ENCODE measurements around the gene PRRG2. TPM values are rescaled to one million over a fixed set of nuclear protein-coding genes. Genes with fewer than 3 reads are reported as not detected.

The PRRG2 gene
- total and polyA plus RNA-seq, 10 of the 15 experiments (the other 5 are each of a cell fraction or from before 2014, with no cell fraction given), result 0.09 to 2.1 (median 0.86) TPM

GRCh38 chr19:49556412-49557398, 24.4 kb upstream of the PRRG2 start:
- no peaks in the 10 kb centered on the region for H3K79me2 ChIP-seq (ENCODE audit: control insufficient read depth, insufficient read depth, low read length)
- ChIA-PET POLR2A (no interaction called here), SMC1A (ENCODE audit: uncharacterized antibody, unreplicated experiment) (no interaction called here), RAD21 (ENCODE audit: unreplicated experiment) (no interaction called here), CTCF (interaction anchor here (1.0 to 3.0 kb wide), 3 partner anchors 10 to 14 kb away, joined by 3 to 10 read pairs (median 5); no protein-coding TSS in a partner anchor)
- in situ Hi-C loops (cut with MboI), result no loop called here
- DNase-seq (ENCODE audit: low read depth, low spot score) (no peak), ATAC-seq (no peak), FAIRE-seq (no peak)
- no peak overlapping the region for H3K4me3 ChIP-seq
- no peak overlapping the region for H3K4me2 ChIP-seq (ENCODE audit: control insufficient read depth, insufficient read depth)
- TF ChIP-seq POLR2A (IDR thresholded peaks at IDR 0.05; ENCODE audit: low read depth, low read length) (peak; percentile 12; the same call in 1 of the 2 replicates), ETV6 (conservative IDR thresholded peaks at IDR 0.05 in 1 of 2, IDR thresholded peaks at IDR 0.05 in 1 of 2; ENCODE audit: borderline replicate concordance in 1 of 2, low read depth in 1 of 2) (no peak)
- no peaks in the 10 kb centered on the region for H3K27me3 ChIP-seq (replicated peaks in 1 of 2; ENCODE audit: control insufficient read depth in 2 of 2, insufficient read depth in 2 of 2, low read length in 1 of 2)
- H3K27ac ChIP-seq (ENCODE audit: control insufficient read depth, insufficient read depth), result no peak overlapping the region
- H3K9ac ChIP-seq (ENCODE audit: control insufficient read depth, insufficient read depth, low read length), result no peak overlapping the region
- H3K4me1 ChIP-seq (ENCODE audit: control insufficient read depth, insufficient read depth, low read length), result no peaks in the 10 kb centered on the region
- no TSS peak for BruUV-seq (replicated peaks)
- no peaks in the 10 kb centered on the region for H3K9me3 ChIP-seq (replicated peaks; ENCODE audit: control insufficient read depth, insufficient read depth, low read length)
- over 99% methylated on average over 50 of the region's 66 CpGs for WGBS (ENCODE audit: insufficient coverage, insufficient replicate concordance, low lambda C conversion rate, missing lambda C conversion rate)
- no peaks in the 10 kb centered on the region for H4K20me1 ChIP-seq (ENCODE audit: control insufficient read depth, insufficient read depth)
- peaks cover 12 to 26% of the 10 kb centered on the region in 2 experiments for H3K36me3 ChIP-seq (ENCODE audit: control insufficient read depth in 2 of 2, insufficient read depth in 2 of 2, low read length in 1 of 2)
- intact Hi-C loops (cut with micrococcal nuclease; ENCODE audit: unreplicated experiment), result no loop called here
- H2AFZ ChIP-seq (ENCODE audit: control insufficient read depth, low read depth, low read length), result no peak overlapping the region

- DNase-seq (ENCODE audit: low read depth, low spot score) (no peak), FAIRE-seq (no peak), ATAC-seq (no peak)
- ChIA-PET RAD21 (ENCODE audit: unreplicated experiment) (no interaction called here), POLR2A (interaction anchor here (0.7 kb wide), 1 partner anchor 27 kb away, joined by 6 read pairs; no protein-coding TSS in a partner anchor), CTCF (interaction anchor here (0.6 to 3.0 kb wide), 5 partner anchors 11 to 77 kb away, joined by 3 to 10 read pairs (median 3); no protein-coding TSS in a partner anchor), SMC1A (ENCODE audit: uncharacterized antibody, unreplicated experiment) (interaction anchor here (0.9 kb wide), 1 partner anchor 11 kb away, joined by 3 read pairs; no protein-coding TSS in a partner anchor)
- no peak for TF ChIP-seq NR2C1 (IDR thresholded peaks at IDR 0.05)
- no peak for TF ChIP-seq BCL3 (IDR thresholded peaks at IDR 0.05; ENCODE audit: borderline replicate concordance, insufficient read depth, low read depth, low read length, poor library complexity, severe bottlenecking)
- TF ChIP-seq ESRRA (IDR thresholded peaks at IDR 0.05; ENCODE audit: low read length), result no peak
- TF ChIP-seq GABPA (IDR thresholded peaks at IDR 0.05; ENCODE audit: low read depth), result no peak
- no peak for TF ChIP-seq USF2 (IDR thresholded peaks at IDR 0.05; ENCODE audit: borderline replicate concordance, low read depth, low read length)
- no peak for TF ChIP-seq PML (IDR thresholded peaks at IDR 0.05; ENCODE audit: low read length)
- Histone ChIP-seq H3K9me3 (replicated peaks; ENCODE audit: control insufficient read depth, insufficient read depth, low read length) (no peaks in the 10 kb centered on the region), H3K9ac (ENCODE audit: control insufficient read depth, insufficient read depth, low read length) (no peak overlapping the region), H3K4me1 (ENCODE audit: control insufficient read depth, insufficient read depth, low read length) (no peaks in the 10 kb centered on the region), H4K20me1 (ENCODE audit: control insufficient read depth, insufficient read depth) (no peaks in the 10 kb centered on the region), H3K27ac (ENCODE audit: control insufficient read depth, insufficient read depth) (no peak overlapping the region), H3K4me3 (no peak overlapping the region), H3K27me3 (replicated peaks in 1 of 2; ENCODE audit: control insufficient read depth in 2 of 2, insufficient read depth in 2 of 2, low read length in 1 of 2) (no peaks in the 10 kb centered on the region), H3K79me2 (ENCODE audit: control insufficient read depth, insufficient read depth, low read length) (no peaks in the 10 kb centered on the region), H3K36me3 (ENCODE audit: control insufficient read depth in 2 of 2, insufficient read depth in 2 of 2, low read length in 1 of 2) (peaks cover 12 to 26% of the 10 kb centered on the region in 2 experiments), H2AFZ (ENCODE audit: control insufficient read depth, low read depth, low read length) (no peak overlapping the region), H3K4me2 (ENCODE audit: control insufficient read depth, insufficient read depth) (no peak overlapping the region)
- intact Hi-C loops (cut with micrococcal nuclease; ENCODE audit: unreplicated experiment) (no loop called here), in situ Hi-C loops (cut with MboI) (no loop called here)
- WGBS (ENCODE audit: insufficient coverage, insufficient replicate concordance, low lambda C conversion rate, missing lambda C conversion rate), result 93% methylated on average over 15 of the region's 18 CpGs
- BruUV-seq (replicated peaks), result no TSS peak
These were observed 23.3 kb upstream of the PRRG2 start for GRCh38 chr19:49557641-49558325.
